GM18951 (cell line): ENCODE results near the gene SNRNP70.

Source experiments
- POLR2A ChIP-seq: IDR thresholded peaks from 4 replicates; pipeline ENCODE4 v1.6.1; 2011; ENCODE audit warnings: mild to moderate bottlenecking; ENCODE audit not compliant: insufficient read length, insufficient read depth; ENCODE audit errors: extremely low read depth
- in situ Hi-C: fragments of 300-500 bp; cut with MboI; formaldehyde crosslinking; loops from one replicate; pipeline ENCODE4 v1.12.0; 2022; ENCODE audit warnings: low sequenced_read_pairs, mixed read lengths, inconsistent platforms; ENCODE audit not compliant: unreplicated experiment

The SNRNP70 gene

DNA sequence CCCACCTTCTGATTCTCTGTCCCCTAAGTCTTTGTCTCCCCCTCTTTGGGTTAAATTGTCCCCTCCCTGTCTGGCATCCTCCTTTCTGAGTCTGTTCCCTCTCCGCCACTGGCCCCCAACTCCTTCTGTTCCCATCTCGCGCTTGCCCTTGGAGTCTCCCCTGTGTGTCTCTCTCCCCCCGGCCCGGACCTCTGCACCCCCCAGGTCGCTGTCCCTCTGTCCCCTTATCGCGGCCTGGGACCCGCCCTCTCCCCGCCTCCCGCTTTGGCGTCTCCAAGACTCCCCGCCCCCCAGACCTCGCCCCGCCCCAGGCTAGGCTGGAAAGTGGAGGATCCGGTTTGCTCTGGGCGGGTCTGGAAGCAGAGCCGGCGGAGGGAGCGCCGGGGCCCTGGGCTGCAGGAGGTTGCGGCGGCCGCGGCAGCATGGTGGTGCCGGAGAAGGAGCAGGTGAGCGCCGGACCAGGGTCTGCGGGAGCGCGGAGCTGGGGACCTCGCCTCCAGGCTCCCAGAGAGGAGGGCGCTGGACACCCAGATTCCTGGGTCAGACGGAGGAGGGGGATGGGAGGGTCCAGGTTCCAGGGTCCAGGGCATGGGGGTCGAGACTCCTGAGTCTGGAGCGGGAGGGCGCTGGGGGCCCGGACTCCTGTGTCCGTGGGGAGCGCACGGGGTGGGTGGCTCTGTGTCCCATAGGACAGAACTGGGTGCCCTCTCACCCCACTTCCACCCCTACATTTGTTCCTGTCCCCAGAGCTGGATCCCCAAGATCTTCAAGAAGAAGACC is 72.4 kb downstream of the SNRNP70 start, which contains the start of gene TRPM4:
Gene TRPM4, plus strand, starts transcription at position 348 of the 780 bp plus-strand sequence. Its CDS starts 75 bp downstream, at position 423.
- in situ Hi-C loops: no loop called here
- no peak for TF ChIP-seq POLR2A
